Gastrocnemius medialis (tissue), 4 donors: ENCODE data around the gene LRRC4.

Experiments used
- CTCF ChIP-seq, 5 experiments: fragments of 450-650 bp in 3 of 5; fragments of 200-600 bp in 2 of 5; sonication (generic) in 2 of 5; IDR thresholded peaks in 4 of 5; conservative IDR thresholded peaks in 1 of 5; 1 replicate in 4 of 5; 2 replicates in 1 of 5; pipeline ENCODE4 v1.5.1; 2016 to 2019; ENCODE audit warnings: antibody characterized with exemption in 5 of 5, mild to moderate bottlenecking in 3 of 5, moderate library complexity in 3 of 5
- POLR2A ChIP-seq, 2 donors: fragments of 450-650 bp; IDR thresholded peaks; one replicate each; pipeline ENCODE4 v1.6.1; 2017; ENCODE audit warnings: antibody characterized with exemption in 2 of 2, mild to moderate bottlenecking in 2 of 2, moderate library complexity in 2 of 2

- TF ChIP-seq CTCF (IDR thresholded peaks at IDR 0.05 in 4 of 5, conservative IDR thresholded peaks at IDR 0.05 in 1 of 5) (no peak), POLR2A (IDR thresholded peaks at IDR 0.05) (no peak)
Measured at GRCh38 chr7:128037880-128038619, 6.8 kb upstream of the LRRC4 start.
